Spleen (tissue), 11 donors: ENCODE measurements around the gene HDAC7. TPM values are rescaled to one million over a fixed set of nuclear protein-coding genes. Genes with fewer than 3 reads are reported as not detected.

Experiments
- DNase-seq: peaks from one replicate; pipeline ENCODE4 v3.0.0-alpha.2; 2020
- H3K27ac ChIP-seq, 8 donors: fragments of 200-600 bp; sonication (generic) in 7 of 8; 1 replicate in 4 of 8; 2 replicates in 4 of 8; pipeline versions ENCODE4 v1.5.0 to v1.8.0; 2016 to 2021; ENCODE audit warnings: inconsistent platforms in 4 of 8, mild to moderate bottlenecking in 4 of 8, moderate library complexity in 1 of 8
- H3K27me3 ChIP-seq, 7 donors: fragments of 200-600 bp; sonication (generic) in 6 of 7; replicated peaks in 1 of 7; 1 replicate in 4 of 7; 2 replicates in 3 of 7; pipeline versions ENCODE4 v1.5.0 to v1.8.0; 2016 to 2021; ENCODE audit warnings: inconsistent platforms in 3 of 7, mild to moderate bottlenecking in 1 of 7
- H3K36me3 ChIP-seq, 6 donors: fragments of 200-600 bp; sonication (generic) in 5 of 6; 1 replicate in 4 of 6; 2 replicates in 2 of 6; pipeline versions ENCODE4 v1.5.0 to v1.8.0; 2016 to 2021; ENCODE audit warnings: inconsistent platforms in 2 of 6
- H3K4me1 ChIP-seq, 6 donors: fragments of 200-600 bp; sonication (generic) in 5 of 6; 1 replicate in 3 of 6; 2 replicates in 3 of 6; pipeline versions ENCODE4 v1.5.0 to v1.8.0; 2016 to 2021; ENCODE audit warnings: inconsistent platforms in 3 of 6
- H3K4me3 ChIP-seq, 8 donors: fragments of 200-600 bp; sonication (generic) in 7 of 8; 1 replicate in 4 of 8; 2 replicates in 4 of 8; pipeline versions ENCODE4 v1.5.0 to v1.8.0; 2016 to 2021; ENCODE audit warnings: inconsistent platforms in 4 of 8, mild to moderate bottlenecking in 4 of 8, moderate library complexity in 2 of 8
- H3K9me3 ChIP-seq, 8 donors: fragments of 200-600 bp; sonication (generic) in 7 of 8; 1 replicate in 4 of 8; 2 replicates in 4 of 8; pipeline versions ENCODE4 v1.5.0 to v1.8.0; 2016 to 2021; ENCODE audit warnings: inconsistent platforms in 4 of 8
- POLR2A ChIP-seq, 3 donors: fragments of 450-650 bp; IDR thresholded peaks; one replicate each; pipeline ENCODE4 v1.5.1; 2017; ENCODE audit warnings: antibody characterized with exemption in 3 of 3, mild to moderate bottlenecking in 1 of 3
- POLR2AphosphoS5 ChIP-seq, 3 donors: sonication (generic); formaldehyde crosslinking; IDR thresholded peaks; one replicate each; pipeline ENCODE4 v1.5.1; 2017; ENCODE audit warnings: antibody characterized with exemption in 3 of 3
- WGBS, 5 donors: extraction: QIAGEN DNeasy Blood & Tissue Kit in 3 of 5; methylation state at CpG; one replicate each; pipeline versions ENCODE4 v1.1.5 to v1.1.7; 2013 to 2018; 5-methylcytosine and 5-hydroxymethylcytosine counted together
- intact Hi-C: fragments of 100-400 bp; cut with DNase I; formaldehyde crosslinking; loops from one replicate; pipeline ENCODE4 v1.15.0; 2023; ENCODE audit warnings: low total_unique reads
- polyA plus RNA-seq, 3 donors: library from polyadenylated mRNA; stranded (reverse); fragments of 200-250 nt; gene quantifications; one replicate each; pipeline ENCODE4 v1.2.1, GENCODE V29; 2013
- total RNA-seq, 7 donors: library from RNA; depleted of rRNA in 3 of 7; stranded (reverse); fragments of >200 nt in 3 of 7; fragmentation: NEBNext Ultra II Directional in 4 of 7; extraction: Animal tissue kit (Norgen Biotek cat#: 25700) in 4 of 7; gene quantifications; one replicate each; pipeline versions ENCODE4 v1.1.0 to v1.2.1, GENCODE V29; 2016 to 2021
- TF ChIP-seq, protein P1 (sequence below), 11 experiments: fragments of 200-600 bp in 7 of 11; fragments of 450-650 bp in 4 of 11; sonication (generic) in 4 of 11; IDR thresholded peaks in 8 of 11; conservative IDR thresholded peaks in 3 of 11; 1 replicate in 7 of 11; 2 replicates in 4 of 11; pipeline versions ENCODE4 v1.4.0 to v1.8.0; 2016 to 2021; ENCODE audit warnings: antibody characterized with exemption in 11 of 11, inconsistent platforms in 4 of 11, mild to moderate bottlenecking in 1 of 11
- donor health status: healthy with polysubstance abuse.
- donor health status: DM: no; HTN: no; CAD: no; lungs with moderate emphysema.
- donor health status: DM: no; HTN: no; CAD: no.
- donor health status: Bipolar disorder and iron deficiency.
- donor health status: healthy.
- donor health status: DM: no; HTN: no; CAD: no.
- donor health status: DM: yes; HTN: yes; CAD: no.

The HDAC7 gene
- total and polyA plus RNA-seq, 10 donors = 39.6 to 158 (median 101) TPM

GRCh38 chr12:47867495-47867941 lies 47.8 kb upstream of the HDAC7 start:
- peaks cover 0 to 22% (median 0%) of the 10 kb centered on the region in 6 donors for H3K36me3 ChIP-seq
- WGBS, 5 donors = 65 to 86% (median 74%) methylated on average over 4 of the region's 4 CpGs
- peaks cover 0 to 38% (median 24%) of the 10 kb centered on the region in 6 donors for H3K4me1 ChIP-seq
- TF ChIP-seq POLR2A (IDR thresholded peaks at IDR 0.05) = no peak
- no peak for TF ChIP-seq POLR2AphosphoS5 (IDR thresholded peaks at IDR 0.05)
- TF ChIP-seq, protein P1, sequence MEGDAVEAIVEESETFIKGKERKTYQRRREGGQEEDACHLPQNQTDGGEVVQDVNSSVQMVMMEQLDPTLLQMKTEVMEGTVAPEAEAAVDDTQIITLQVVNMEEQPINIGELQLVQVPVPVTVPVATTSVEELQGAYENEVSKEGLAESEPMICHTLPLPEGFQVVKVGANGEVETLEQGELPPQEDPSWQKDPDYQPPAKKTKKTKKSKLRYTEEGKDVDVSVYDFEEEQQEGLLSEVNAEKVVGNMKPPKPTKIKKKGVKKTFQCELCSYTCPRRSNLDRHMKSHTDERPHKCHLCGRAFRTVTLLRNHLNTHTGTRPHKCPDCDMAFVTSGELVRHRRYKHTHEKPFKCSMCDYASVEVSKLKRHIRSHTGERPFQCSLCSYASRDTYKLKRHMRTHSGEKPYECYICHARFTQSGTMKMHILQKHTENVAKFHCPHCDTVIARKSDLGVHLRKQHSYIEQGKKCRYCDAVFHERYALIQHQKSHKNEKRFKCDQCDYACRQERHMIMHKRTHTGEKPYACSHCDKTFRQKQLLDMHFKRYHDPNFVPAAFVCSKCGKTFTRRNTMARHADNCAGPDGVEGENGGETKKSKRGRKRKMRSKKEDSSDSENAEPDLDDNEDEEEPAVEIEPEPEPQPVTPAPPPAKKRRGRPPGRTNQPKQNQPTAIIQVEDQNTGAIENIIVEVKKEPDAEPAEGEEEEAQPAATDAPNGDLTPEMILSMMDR (IDR thresholded peaks at IDR 0.05 in 8 of 11, conservative IDR thresholded peaks at IDR 0.05 in 3 of 11) = no peak
- DNase-seq = peak; percentile 42
- no peaks in the 10 kb centered on the region for H3K27me3 ChIP-seq
- H3K9me3 ChIP-seq = no peaks in the 10 kb centered on the region
- peak overlapping the region in 3 of 8 donors; percentile 50 to 65 (median 54) for H3K27ac ChIP-seq
- H3K4me3 ChIP-seq = no peak overlapping the region
- intact Hi-C loops = no loop called here

GRCh38 chr12:47864646-47865235 lies 45.0 kb upstream of the HDAC7 start:
- Histone ChIP-seq H3K4me1 (peaks cover 0 to 24% (median 13%) of the 10 kb centered on the region in 6 donors), H3K9me3 (no peaks in the 10 kb centered on the region), H3K4me3 (no peak overlapping the region), H3K36me3 (peaks cover 0 to 30% (median 0%) of the 10 kb centered on the region in 6 donors), H3K27me3 (no peaks in the 10 kb centered on the region), H3K27ac (no peak overlapping the region)
- peak; percentile 64 for DNase-seq
- TF ChIP-seq, protein P1 (IDR thresholded peaks at IDR 0.05 in 8 of 11, conservative IDR thresholded peaks at IDR 0.05 in 3 of 11) = no peak
- no peak for TF ChIP-seq POLR2AphosphoS5 (IDR thresholded peaks at IDR 0.05)
- no peak for TF ChIP-seq POLR2A (IDR thresholded peaks at IDR 0.05)
- intact Hi-C loops = no loop called here
- 89 to 97% (median 95%) methylated on average over 14 of the region's 14 CpGs for WGBS, 5 donors

GRCh38 chr12:47863985-47864384 lies 44.3 kb upstream of the HDAC7 start:
- intact Hi-C loops = no loop called here

GRCh38 chr12:47863467-47863866 lies 43.8 kb upstream of the HDAC7 start:
- Histone ChIP-seq H3K4me1 (peaks cover 0 to 13% (median 8%) of the 10 kb centered on the region in 6 donors), H3K27ac (no peak overlapping the region), H3K4me3 (no peak overlapping the region), H3K36me3 (peaks cover 0 to 30% (median 0%) of the 10 kb centered on the region in 6 donors), H3K27me3 (no peaks in the 10 kb centered on the region), H3K9me3 (no peaks in the 10 kb centered on the region)
- WGBS, 5 donors = 65 to 95% (median 83%) methylated on average over 6 to 7 of the region's 7 CpGs
- DNase-seq = peak; percentile 51
- intact Hi-C loops = no loop called here
- TF ChIP-seq, protein P1 (IDR thresholded peaks at IDR 0.05 in 8 of 11, conservative IDR thresholded peaks at IDR 0.05 in 3 of 11) = no peak
- no peak for TF ChIP-seq POLR2AphosphoS5 (IDR thresholded peaks at IDR 0.05)
- TF ChIP-seq POLR2A (IDR thresholded peaks at IDR 0.05) = no peak

More at GRCh38 chr12:47863985-47864384, 44.3 kb upstream of the HDAC7 start:
- TF ChIP-seq POLR2A (IDR thresholded peaks at IDR 0.05) = no peak
- TF ChIP-seq, protein P1 (IDR thresholded peaks at IDR 0.05 in 8 of 11, conservative IDR thresholded peaks at IDR 0.05 in 3 of 11) = no peak
- no peak for TF ChIP-seq POLR2AphosphoS5 (IDR thresholded peaks at IDR 0.05)
- peaks cover 0 to 30% (median 0%) of the 10 kb centered on the region in 6 donors for H3K36me3 ChIP-seq
- DNase-seq = peak; percentile 54
- no peaks in the 10 kb centered on the region for H3K27me3 ChIP-seq
- no peak overlapping the region for H3K27ac ChIP-seq
- 81 to 95% (median 87%) methylated on average over 6 of the region's 6 CpGs for WGBS, 5 donors
- H3K4me1 ChIP-seq = peaks cover 0 to 18% (median 12%) of the 10 kb centered on the region in 6 donors
- no peak overlapping the region for H3K4me3 ChIP-seq
- no peaks in the 10 kb centered on the region for H3K9me3 ChIP-seq
